HepG2 (cell line): ENCODE measurements around the gene CRNKL1. TPM values are rescaled to one million over a fixed set of nuclear protein-coding genes. Genes with fewer than 3 reads are reported as not detected.

Experiments
- CBX2 ChIP-seq, 2 experiments: fragments of 200-600 bp in 1 of 2; sonication (generic); formaldehyde crosslinking in 1 of 2; IDR thresholded peaks; 2 replicates each; pipeline versions ENCODE4 v1.7.0 to v1.8.1; 2018 to 2022; ENCODE audit warnings: low read depth in 2 of 2, low read length in 1 of 2, mild to moderate bottlenecking in 1 of 2, missing genetic modification reagents in 1 of 2
- CBX5 ChIP-seq: sonication (generic); formaldehyde crosslinking; IDR thresholded peaks from 2 replicates; pipeline ENCODE4 v1.4.0; 2020; ENCODE audit warnings: missing genetic modification reagents, borderline replicate concordance
- HBP1 ChIP-seq: IDR thresholded peaks from 2 replicates; pipeline ENCODE4 v1.6.1; 2016; ENCODE audit warnings: low read depth, control low read depth
- IRF2 ChIP-seq: IDR thresholded peaks from 2 replicates; pipeline ENCODE4 v1.6.1; 2018; ENCODE audit warnings: missing genetic modification reagents, missing compliant biosample characterization
- JARID2 ChIP-seq: sonication (generic); formaldehyde crosslinking; IDR thresholded peaks from 2 replicates; pipeline ENCODE4 v1.8.1; 2023; ENCODE audit warnings: missing genetic modification reagents, inconsistent platforms; ENCODE audit not compliant: insufficient replicate concordance
- KAT8 ChIP-seq: IDR thresholded peaks from 2 replicates; pipeline ENCODE4 v1.6.1; 2016; ENCODE audit warnings: missing genetic modification reagents, missing compliant biosample characterization
- KDM6A ChIP-seq: IDR thresholded peaks from 2 replicates; pipeline ENCODE4 v1.6.1; 2016; ENCODE audit warnings: low read depth
- MTA1 ChIP-seq: sonication (generic); formaldehyde crosslinking; IDR thresholded peaks from 2 replicates; pipeline ENCODE4 v1.4.0; 2020; ENCODE audit warnings: missing genetic modification reagents, mild to moderate bottlenecking, borderline replicate concordance
- PATZ1 ChIP-seq: sonication (generic); formaldehyde crosslinking; IDR thresholded peaks from 2 replicates; pipeline ENCODE4 v1.4.0; 2020; ENCODE audit warnings: missing genetic modification reagents
- PHF5A ChIP-seq: IDR thresholded peaks from one replicate; pipeline ENCODE4 v1.6.1; 2018; ENCODE audit warnings: low read depth, missing genetic modification reagents; ENCODE audit not compliant: unreplicated experiment
- REPIN1 ChIP-seq: sonication (generic); formaldehyde crosslinking; IDR thresholded peaks from 2 replicates; pipeline ENCODE4 v1.8.0; 2022; ENCODE audit warnings: missing genetic modification reagents, low read depth, mild to moderate bottlenecking, borderline replicate concordance
- RFXAP ChIP-seq: sonication (generic); formaldehyde crosslinking; IDR thresholded peaks from 2 replicates; pipeline ENCODE4 v1.4.0; 2020; ENCODE audit warnings: missing genetic modification reagents, borderline replicate concordance
- SMAD9 ChIP-seq: sonication (generic); formaldehyde crosslinking; IDR thresholded peaks from 2 replicates; pipeline ENCODE4 v1.5.1; 2020; ENCODE audit warnings: mild to moderate bottlenecking, missing genetic modification reagents
- SNAI1 ChIP-seq: sonication (generic); formaldehyde crosslinking; IDR thresholded peaks from 2 replicates; pipeline ENCODE4 v1.5.0; 2020; ENCODE audit warnings: mild to moderate bottlenecking, missing genetic modification reagents, borderline replicate concordance
- XBP1 ChIP-seq: sonication (generic); formaldehyde crosslinking; IDR thresholded peaks from 2 replicates; pipeline ENCODE4 v1.5.0; 2020; ENCODE audit warnings: missing genetic modification reagents
- ZBTB38 ChIP-seq: sonication (generic); formaldehyde crosslinking; IDR thresholded peaks from 2 replicates; pipeline ENCODE4 v1.5.1; 2020; ENCODE audit warnings: mild to moderate bottlenecking, missing genetic modification reagents
- ZNF556 ChIP-seq: sonication (generic); formaldehyde crosslinking; IDR thresholded peaks from 2 replicates; pipeline ENCODE4 v1.4.0; 2020; ENCODE audit warnings: mild to moderate bottlenecking, missing genetic modification reagents, borderline replicate concordance
- ZNF574 ChIP-seq: sonication (generic); formaldehyde crosslinking; IDR thresholded peaks from 2 replicates; pipeline ENCODE4 v1.4.0; 2020; ENCODE audit warnings: missing genetic modification reagents
- ZNF687 ChIP-seq: sonication (generic); formaldehyde crosslinking; IDR thresholded peaks from 2 replicates; pipeline ENCODE4 v1.5.1; 2020; ENCODE audit warnings: mild to moderate bottlenecking, missing genetic modification reagents, moderate library complexity
- polyA plus RNA-seq, 8 experiments: library from polyadenylated mRNA; depleted of rRNA in 3 of 8; stranded (reverse) in 7 of 8; unstranded in 1 of 8; fragments of >200 nt; fragmentation: Illumina TruSeq in 4 of 8; extraction: Trizol in 4 of 8; gene quantifications; 2 replicates each; pipeline versions ENCODE4 v1.2.1 to v1.2.3, GENCODE V29; 2011 to 2016; ENCODE audit warnings: low read depth in 4 of 8, missing spikeins in 1 of 8, mixed read lengths in 1 of 8; ENCODE audit not compliant: insufficient read depth in 1 of 8
- total RNA-seq, 5 experiments: library from RNA; depleted of rRNA; stranded (reverse); fragments of >200 nt; fragmentation: Illumina TruSeq; extraction: Trizol; gene quantifications; 2 replicates each; pipeline ENCODE4 v1.2.3, GENCODE V29; 2016; ENCODE audit warnings: low read depth in 1 of 5

The CRNKL1 gene
- total and polyA plus RNA-seq, 2 of the 13 experiments (the other 11 are each of a cell fraction or from before 2014, with no cell fraction given) = 12.3 to 64.5 TPM

GRCh38 chr20:20009784-20010253 is 42.4 kb downstream of the CRNKL1 start (continued):
- TF ChIP-seq ZNF687 (CRISPR knock-in tag) (peak; percentile 68), SNAI1 (CRISPR knock-in tag) (no peak), ZNF574 (CRISPR knock-in tag) (0 out of 2 replicates have a peak, but pooled peaks have one; percentile 28), CBX5 (CRISPR knock-in tag) (no peak), IRF2 (CRISPR knock-in tag) (peak; percentile 42; the same call in 1 of the 2 replicates), KDM6A (0 out of 2 replicates have a peak, but pooled peaks have one; percentile 42), XBP1 (CRISPR knock-in tag) (no peak), JARID2 (CRISPR knock-in tag) (no peak), PATZ1 (0 out of 2 replicates have a peak, but pooled peaks have one; percentile 10), CBX2 (IDR thresholded peaks at IDR 0.05; ENCODE audit: low read depth, low read length) (no peak), CBX2 (CRISPR knock-in tag; IDR thresholded peaks at IDR 0.05; ENCODE audit: low read depth) (no peak), KAT8 (CRISPR knock-in tag) (0 out of 2 replicates have a peak, but pooled peaks have one; percentile 20), HBP1 (CRISPR knock-in tag) (peak; percentile 78; the same call in 1 of the 2 replicates), RFXAP (CRISPR knock-in tag) (0 out of 2 replicates have a peak, but pooled peaks have one; percentile 40), SMAD9 (CRISPR knock-in tag) (no peak), REPIN1 (CRISPR knock-in tag) (peak; percentile 27; the same call in 1 of the 2 replicates), MTA1 (CRISPR knock-in tag) (0 out of 2 replicates have a peak, but pooled peaks have one; percentile 29), ZNF556 (CRISPR knock-in tag) (peak; percentile 55; the same call in 1 of the 2 replicates), ZBTB38 (CRISPR knock-in tag) (peak; percentile 98), PHF5A (peak; percentile 17)
